A673 (cell line): ENCODE results near the gene ADARB2. TPM values are rescaled to one million over a fixed set of nuclear protein-coding genes. Genes with fewer than 3 reads are reported as not detected.

Experiments
- BruUV-seq: library from RNA; stranded (reverse); fragments of 400-500 nt; replicated peaks from 2 replicates; lab custom pipeline; 2021; lab: Mats Ljungman, UMichigan
- CTCF ChIA-PET: fragments of 300-600 bp; sonication (Branson Sonifier 250); formaldehyde crosslinking; loops from one replicate; lab custom pipeline; 2022; ENCODE audit warnings: antibody characterized with exemption; lab: Charles Lee
- POLR2A ChIA-PET: fragments of 300-600 bp; sonication (Branson Sonifier 250); formaldehyde crosslinking; loops from one replicate; lab custom pipeline; 2022; ENCODE audit warnings: antibody characterized with exemption; ENCODE audit not compliant: low non-redundant PET; lab: Charles Lee
- DNase-seq: peaks from one replicate; pipeline ENCODE4 v3.0.0-alpha.2; 2015; ENCODE audit warnings: low spot score
- H3K27ac ChIP-seq: fragments of 200-600 bp; sonication (generic); 2 replicates; pipeline ENCODE4 v1.5.1; 2016; ENCODE audit warnings: mixed run types, low read depth, mild to moderate bottlenecking, mixed read lengths, antibody characterized with exemption, low read length; ENCODE audit not compliant: poor library complexity, severe bottlenecking
- H3K27me3 ChIP-seq: fragments of 200-600 bp; sonication (generic); replicated peaks from 2 replicates; pipeline ENCODE4 v1.6.1; 2017; ENCODE audit warnings: mixed run types, low read depth, mild to moderate bottlenecking, mixed read lengths, antibody characterized with exemption, low read length; ENCODE audit not compliant: insufficient read depth, poor library complexity
- H3K36me3 ChIP-seq: fragments of 200-600 bp; sonication (generic); 2 replicates; pipeline ENCODE4 v1.6.1; 2016; ENCODE audit warnings: mixed run types, mild to moderate bottlenecking, mixed read lengths, antibody characterized with exemption, low read length; ENCODE audit not compliant: insufficient read depth, poor library complexity, severe bottlenecking
- H3K4me1 ChIP-seq: fragments of 200-600 bp; sonication (generic); 2 replicates; pipeline ENCODE4 v1.6.1; 2017; ENCODE audit warnings: mixed run types, mild to moderate bottlenecking, mixed read lengths, antibody characterized with exemption, low read length; ENCODE audit not compliant: insufficient read depth, poor library complexity, severe bottlenecking
- H3K4me3 ChIP-seq: fragments of 200-600 bp; sonication (generic); 2 replicates; pipeline ENCODE4 v1.5.1; 2016; ENCODE audit warnings: low read depth, mixed run types, mild to moderate bottlenecking, mixed read lengths, low read length; ENCODE audit not compliant: poor library complexity, severe bottlenecking
- H3K9me3 ChIP-seq: fragments of 200-600 bp; sonication (generic); 2 replicates; pipeline ENCODE4 v1.6.1; 2016; ENCODE audit warnings: mixed run types, low read depth, mild to moderate bottlenecking, mixed read lengths, antibody characterized with exemption, low read length; ENCODE audit not compliant: poor library complexity, severe bottlenecking
- CTCF ChIP-seq: fragments of 300-800, 200-600 bp; sonication (generic); conservative IDR thresholded peaks from 2 replicates; pipeline ENCODE4 v1.5.1; 2017; ENCODE audit warnings: low read depth, mild to moderate bottlenecking, antibody characterized with exemption, low read length, moderate library complexity, mixed read lengths
- EZH2 ChIP-seq: fragments of 200-600 bp; sonication (generic); IDR thresholded peaks from 2 replicates; pipeline ENCODE4 v1.6.1; 2017; ENCODE audit warnings: borderline replicate concordance, low read depth, mild to moderate bottlenecking, mixed read lengths, antibody characterized with exemption, low read length; ENCODE audit not compliant: poor library complexity, severe bottlenecking
- intact Hi-C: fragments of 100-400 bp; cut with micrococcal nuclease; formaldehyde crosslinking; loops from one replicate; pipeline ENCODE4 v1.10.0; 2022; ENCODE audit not compliant: unreplicated experiment
- total RNA-seq: library from RNA; stranded (reverse); gene quantifications from 2 replicates; pipeline ENCODE4 v1.2.3, GENCODE V29; 2021

The ADARB2 gene
- total RNA-seq, 1 experiment from 2014 or later, result not detected

GRCh38 chr10:1166101-1166827, 571.1 kb downstream of the ADARB2 start:
- ChIA-PET CTCF (no interaction called here), POLR2A (no interaction called here)
- no peaks in the 10 kb centered on the region for H3K36me3 ChIP-seq
- BruUV-seq, result no TSS peak
- intact Hi-C loops, result no loop called here
- H3K4me1 ChIP-seq, result no peaks in the 10 kb centered on the region
- peaks cover 51% of the 10 kb centered on the region for H3K27me3 ChIP-seq
- H3K4me3 ChIP-seq, result no peak overlapping the region
- H3K27ac ChIP-seq, result no peak overlapping the region
- no peak for DNase-seq
- H3K9me3 ChIP-seq, result no peaks in the 10 kb centered on the region
- TF ChIP-seq EZH2, result no peak
- no peak for TF ChIP-seq CTCF

- Histone ChIP-seq H3K4me3 (no peak overlapping the region), H3K27ac (no peak overlapping the region), H3K36me3 (no peaks in the 10 kb centered on the region), H3K4me1 (no peaks in the 10 kb centered on the region), H3K9me3 (no peaks in the 10 kb centered on the region), H3K27me3 (peaks cover 45% of the 10 kb centered on the region)
- TF ChIP-seq EZH2 (no peak), CTCF (no peak)
- ChIA-PET POLR2A (no interaction called here), CTCF (no interaction called here)
- DNase-seq, result no peak
- intact Hi-C loops, result no loop called here
- BruUV-seq, result no TSS peak
Observed at GRCh38 chr10:1163831-1164230, 573.5 kb downstream of the ADARB2 start.

- no peaks in the 10 kb centered on the region for H3K9me3 ChIP-seq
- DNase-seq, result no peak
- intact Hi-C loops, result no loop called here
- no TSS peak for BruUV-seq
- no peaks in the 10 kb centered on the region for H3K36me3 ChIP-seq
- H3K27me3 ChIP-seq, result peaks cover 42% of the 10 kb centered on the region
- no peak overlapping the region for H3K27ac ChIP-seq
- CTCF ChIA-PET, result no interaction called here
- TF ChIP-seq CTCF (no peak), EZH2 (no peak)
- H3K4me3 ChIP-seq, result no peak overlapping the region
- POLR2A ChIA-PET, result no interaction called here
- H3K4me1 ChIP-seq, result no peaks in the 10 kb centered on the region
Observed at GRCh38 chr10:1163204-1163660, 574.1 kb downstream of the ADARB2 start.
